Measurements from ENCODE around the gene CHRNE. TPM values are rescaled to one million over a fixed set of nuclear protein-coding genes. Genes with fewer than 3 reads are reported as not detected.

Gene CHRNE
- total RNA-seq, 1 donor from 2014 or later = 0.69 TPM

GRCh38 chr17:4884489-4884888 is 18.4 kb downstream of the CHRNE start:
- peaks cover 3% of the 10 kb centered on the region for H3K4me1 Mint-ChIP-seq (ENCODE audit: low read depth, unreplicated experiment)
- H3K27ac Mint-ChIP-seq (ENCODE audit: unreplicated experiment) = no peak overlapping the region
- no peaks in the 10 kb centered on the region for H3K36me3 Mint-ChIP-seq (ENCODE audit: unreplicated experiment)
- TF ChIP-seq CTCF (IDR thresholded peaks at IDR 0.05; ENCODE audit: partially characterized antibody, unreplicated experiment) = no peak
- no peak for DNase-seq
- no peak overlapping the region for H3K4me3 Mint-ChIP-seq (ENCODE audit: unreplicated experiment)
- H3K9me3 Mint-ChIP-seq (ENCODE audit: unreplicated experiment) = peaks cover 1% of the 10 kb centered on the region
- H3K27me3 Mint-ChIP-seq (ENCODE audit: unreplicated experiment) = peaks cover 5% of the 10 kb centered on the region

GRCh38 chr17:4881761-4882555 is 20.9 kb downstream of the CHRNE start:
- peak; percentile 78 for TF ChIP-seq CTCF (IDR thresholded peaks at IDR 0.05; ENCODE audit: partially characterized antibody, unreplicated experiment)
- DNase-seq = peak; percentile 75
- Mint-ChIP-seq H3K27ac (ENCODE audit: unreplicated experiment) (no peak overlapping the region), H3K9me3 (ENCODE audit: unreplicated experiment) (peaks cover 5% of the 10 kb centered on the region), H3K4me3 (ENCODE audit: unreplicated experiment) (no peak overlapping the region), H3K4me1 (ENCODE audit: low read depth, unreplicated experiment) (peaks cover 14% of the 10 kb centered on the region), H3K36me3 (ENCODE audit: unreplicated experiment) (no peaks in the 10 kb centered on the region), H3K27me3 (ENCODE audit: unreplicated experiment) (peaks cover 11% of the 10 kb centered on the region)

GRCh38 chr17:4880857-4881256 is 22.0 kb downstream of the CHRNE start:
- Mint-ChIP-seq H3K4me3 (ENCODE audit: unreplicated experiment) (no peak overlapping the region), H3K9me3 (ENCODE audit: unreplicated experiment) (peaks cover 5% of the 10 kb centered on the region), H3K27me3 (ENCODE audit: unreplicated experiment) (peaks cover 11% of the 10 kb centered on the region), H3K4me1 (ENCODE audit: low read depth, unreplicated experiment) (peaks cover 18% of the 10 kb centered on the region), H3K27ac (ENCODE audit: unreplicated experiment) (no peak overlapping the region), H3K36me3 (ENCODE audit: unreplicated experiment) (no peaks in the 10 kb centered on the region)
- TF ChIP-seq CTCF (IDR thresholded peaks at IDR 0.05; ENCODE audit: partially characterized antibody, unreplicated experiment) = no peak
- no peak for DNase-seq

GRCh38 chr17:4879601-4880000 is 23.3 kb downstream of the CHRNE start:
- H3K4me3 Mint-ChIP-seq (ENCODE audit: unreplicated experiment) = no peak overlapping the region
- DNase-seq = no peak
- peaks cover 13% of the 10 kb centered on the region for H3K27me3 Mint-ChIP-seq (ENCODE audit: unreplicated experiment)
- H3K36me3 Mint-ChIP-seq (ENCODE audit: unreplicated experiment) = no peaks in the 10 kb centered on the region
- TF ChIP-seq CTCF (IDR thresholded peaks at IDR 0.05; ENCODE audit: partially characterized antibody, unreplicated experiment) = no peak
- peaks cover 5% of the 10 kb centered on the region for H3K9me3 Mint-ChIP-seq (ENCODE audit: unreplicated experiment)
- peaks cover 18% of the 10 kb centered on the region for H3K4me1 Mint-ChIP-seq (ENCODE audit: low read depth, unreplicated experiment)
- no peak overlapping the region for H3K27ac Mint-ChIP-seq (ENCODE audit: unreplicated experiment)

- no peaks in the 10 kb centered on the region for H3K36me3 Mint-ChIP-seq (ENCODE audit: unreplicated experiment)
- H3K4me3 Mint-ChIP-seq (ENCODE audit: unreplicated experiment) = no peak overlapping the region
- H3K27ac Mint-ChIP-seq (ENCODE audit: unreplicated experiment) = no peak overlapping the region
- H3K27me3 Mint-ChIP-seq (ENCODE audit: unreplicated experiment) = peaks cover 12% of the 10 kb centered on the region
- H3K4me1 Mint-ChIP-seq (ENCODE audit: low read depth, unreplicated experiment) = peaks cover 22% of the 10 kb centered on the region
- no peak for DNase-seq
- H3K9me3 Mint-ChIP-seq (ENCODE audit: unreplicated experiment) = peaks cover 5% of the 10 kb centered on the region
- TF ChIP-seq CTCF (IDR thresholded peaks at IDR 0.05; ENCODE audit: partially characterized antibody, unreplicated experiment) = no peak
These were observed 25.8 kb downstream of the CHRNE start for GRCh38 chr17:4877089-4877488.

Data from glutamatergic neuron (in vitro differentiated cells).